Loucy (cell line): Measurements from ENCODE around the gene NPB.

Source experiments
- H2AFZ ChIP-seq: fragments of 200-600 bp; sonication (generic); 2 replicates; pipeline ENCODE4 v1.6.0; 2016; ENCODE audit warnings: antibody characterized with exemption, mild to moderate bottlenecking, low read length, moderate library complexity
- H3F3A ChIP-seq: fragments of 200-600 bp; 2 replicates; pipeline ENCODE4 v1.6.0; 2016; ENCODE audit warnings: antibody characterized with exemption, low read depth, mild to moderate bottlenecking
- H3K27me3 ChIP-seq: fragments of 200-600 bp; sonication (generic); 2 replicates; pipeline ENCODE4 v1.6.1; 2014; ENCODE audit warnings: low read length, mild to moderate bottlenecking; ENCODE audit not compliant: insufficient read depth, poor library complexity, severe bottlenecking
- H3K36me3 ChIP-seq: fragments of 200-600 bp; sonication (generic); 2 replicates; pipeline ENCODE4 v1.6.1; 2016; ENCODE audit warnings: low read length; ENCODE audit not compliant: insufficient read depth
- H3K4me1 ChIP-seq: fragments of 200-600 bp; sonication (generic); 2 replicates; pipeline ENCODE4 v1.5.1; 2014; ENCODE audit warnings: low read length, mild to moderate bottlenecking; ENCODE audit not compliant: insufficient read depth, poor library complexity, severe bottlenecking
- H3K4me2 ChIP-seq: fragments of 200-600 bp; sonication (generic); 2 replicates; pipeline ENCODE4 v1.6.0; 2014; ENCODE audit warnings: antibody characterized with exemption, low read length, low read depth, mild to moderate bottlenecking; ENCODE audit not compliant: poor library complexity, severe bottlenecking
- H3K4me3 ChIP-seq: fragments of 200-600 bp; sonication (generic); 2 replicates; pipeline ENCODE4 v1.5.1; 2014; ENCODE audit warnings: low read length, mild to moderate bottlenecking, mixed read lengths; ENCODE audit not compliant: poor library complexity, severe bottlenecking
- H3K79me2 ChIP-seq: fragments of 200-600 bp; sonication (generic); 2 replicates; pipeline ENCODE4 v1.6.1; 2014; ENCODE audit warnings: low read length; ENCODE audit not compliant: insufficient read depth
- H3K9ac ChIP-seq: fragments of 200-600 bp; sonication (generic); 2 replicates; pipeline ENCODE4 v1.6.0; 2014; ENCODE audit warnings: mild to moderate bottlenecking, low read depth, low read length, moderate library complexity; ENCODE audit not compliant: poor library complexity, severe bottlenecking
- H3K9me2 ChIP-seq: fragments of 200-600 bp; sonication (generic); replicated peaks from 2 replicates; pipeline ENCODE4 v1.6.1; 2016; ENCODE audit warnings: low read depth, low read length, mixed read lengths
- H3K9me3 ChIP-seq: fragments of 200-600 bp; sonication (generic); 2 replicates; pipeline ENCODE4 v1.6.1; 2014; ENCODE audit warnings: mild to moderate bottlenecking, antibody characterized with exemption, low read length, low read depth; ENCODE audit not compliant: insufficient read depth
- H4K20me1 ChIP-seq: fragments of 200-600 bp; sonication (generic); 2 replicates; pipeline ENCODE4 v1.6.0; 2014; ENCODE audit warnings: antibody characterized with exemption, low read length, mild to moderate bottlenecking; ENCODE audit not compliant: insufficient read depth, poor library complexity, severe bottlenecking
- EZH2phosphoT487 ChIP-seq: fragments of 200-600 bp; IDR thresholded peaks from 2 replicates; pipeline ENCODE4 v1.6.1; 2018; ENCODE audit warnings: antibody characterized with exemption, mild to moderate bottlenecking, moderate library complexity, borderline replicate concordance
- TF ChIP-seq, protein P1 (sequence below): fragments of 200-600 bp; sonication (generic); conservative IDR thresholded peaks from 2 replicates; pipeline ENCODE4 v1.5.1; 2014; ENCODE audit warnings: mild to moderate bottlenecking, antibody characterized with exemption, low read length

Gene NPB

DNA sequence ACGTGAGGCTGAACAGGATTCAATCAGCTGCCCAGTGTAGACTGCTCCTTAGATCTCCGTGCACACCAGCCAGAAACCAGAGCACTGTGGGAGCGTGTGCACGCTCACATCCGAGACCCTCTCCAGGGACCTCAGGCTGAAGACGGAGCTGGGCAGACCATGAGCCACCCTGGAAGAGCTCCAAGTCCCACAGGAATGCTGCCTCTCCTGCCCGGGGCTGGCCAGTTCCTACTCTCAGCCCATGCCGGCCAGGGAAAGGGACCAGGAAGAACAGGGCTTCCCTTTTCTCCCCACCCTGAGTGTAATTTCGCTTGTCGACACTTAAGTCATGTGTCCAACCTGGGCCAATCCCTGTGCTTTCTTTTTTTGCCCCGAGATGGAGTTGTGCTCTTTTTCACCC is 17.5 kb upstream of the NPB start:
- TF ChIP-seq, protein P1, sequence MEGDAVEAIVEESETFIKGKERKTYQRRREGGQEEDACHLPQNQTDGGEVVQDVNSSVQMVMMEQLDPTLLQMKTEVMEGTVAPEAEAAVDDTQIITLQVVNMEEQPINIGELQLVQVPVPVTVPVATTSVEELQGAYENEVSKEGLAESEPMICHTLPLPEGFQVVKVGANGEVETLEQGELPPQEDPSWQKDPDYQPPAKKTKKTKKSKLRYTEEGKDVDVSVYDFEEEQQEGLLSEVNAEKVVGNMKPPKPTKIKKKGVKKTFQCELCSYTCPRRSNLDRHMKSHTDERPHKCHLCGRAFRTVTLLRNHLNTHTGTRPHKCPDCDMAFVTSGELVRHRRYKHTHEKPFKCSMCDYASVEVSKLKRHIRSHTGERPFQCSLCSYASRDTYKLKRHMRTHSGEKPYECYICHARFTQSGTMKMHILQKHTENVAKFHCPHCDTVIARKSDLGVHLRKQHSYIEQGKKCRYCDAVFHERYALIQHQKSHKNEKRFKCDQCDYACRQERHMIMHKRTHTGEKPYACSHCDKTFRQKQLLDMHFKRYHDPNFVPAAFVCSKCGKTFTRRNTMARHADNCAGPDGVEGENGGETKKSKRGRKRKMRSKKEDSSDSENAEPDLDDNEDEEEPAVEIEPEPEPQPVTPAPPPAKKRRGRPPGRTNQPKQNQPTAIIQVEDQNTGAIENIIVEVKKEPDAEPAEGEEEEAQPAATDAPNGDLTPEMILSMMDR = no peak
- TF ChIP-seq EZH2phosphoT487 = no peak
- Histone ChIP-seq H3K9me2 (no peaks in the 10 kb centered on the region), H2AFZ (no peak overlapping the region), H3K36me3 (peaks cover 65% of the 10 kb centered on the region), H3K9me3 (no peaks in the 10 kb centered on the region), H4K20me1 (peaks cover 43% of the 10 kb centered on the region), H3K4me3 (no peak overlapping the region), H3K4me2 (no peak overlapping the region), H3F3A (no peaks in the 10 kb centered on the region), H3K9ac (no peak overlapping the region), H3K27me3 (no peaks in the 10 kb centered on the region), H3K79me2 (peaks cover 65% of the 10 kb centered on the region), H3K4me1 (peaks cover 11% of the 10 kb centered on the region)

DNA sequence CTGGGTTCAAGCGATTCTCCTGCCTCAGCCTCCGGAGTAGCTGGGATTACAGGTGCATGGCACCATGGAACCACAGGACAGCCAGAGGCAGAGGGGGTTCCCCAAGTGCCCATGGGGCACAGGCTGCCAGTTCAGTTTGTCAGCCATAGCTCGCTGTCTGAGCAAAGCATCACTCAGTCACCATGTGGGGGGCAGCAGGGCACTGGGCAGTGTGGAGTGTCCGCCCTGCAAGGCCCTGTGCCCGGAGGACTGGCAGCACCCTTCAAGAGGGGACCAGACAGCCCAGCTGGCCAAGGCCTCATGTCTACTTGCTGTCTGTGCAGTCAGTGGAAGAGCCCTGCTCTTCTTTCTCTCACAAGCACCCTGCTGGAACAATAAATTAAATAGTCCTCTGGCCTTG is 17.1 kb upstream of the NPB start:
- Histone ChIP-seq H3K4me3 (no peak overlapping the region), H3K9me2 (no peaks in the 10 kb centered on the region), H4K20me1 (peaks cover 48% of the 10 kb centered on the region), H2AFZ (no peak overlapping the region), H3K36me3 (peaks cover 65% of the 10 kb centered on the region), H3K79me2 (peaks cover 65% of the 10 kb centered on the region), H3K4me2 (no peak overlapping the region), H3F3A (no peaks in the 10 kb centered on the region), H3K9ac (no peak overlapping the region), H3K27me3 (no peaks in the 10 kb centered on the region), H3K4me1 (peaks cover 16% of the 10 kb centered on the region), H3K9me3 (no peaks in the 10 kb centered on the region)
- TF ChIP-seq, protein P1 = no peak
- TF ChIP-seq EZH2phosphoT487 = no peak

DNA sequence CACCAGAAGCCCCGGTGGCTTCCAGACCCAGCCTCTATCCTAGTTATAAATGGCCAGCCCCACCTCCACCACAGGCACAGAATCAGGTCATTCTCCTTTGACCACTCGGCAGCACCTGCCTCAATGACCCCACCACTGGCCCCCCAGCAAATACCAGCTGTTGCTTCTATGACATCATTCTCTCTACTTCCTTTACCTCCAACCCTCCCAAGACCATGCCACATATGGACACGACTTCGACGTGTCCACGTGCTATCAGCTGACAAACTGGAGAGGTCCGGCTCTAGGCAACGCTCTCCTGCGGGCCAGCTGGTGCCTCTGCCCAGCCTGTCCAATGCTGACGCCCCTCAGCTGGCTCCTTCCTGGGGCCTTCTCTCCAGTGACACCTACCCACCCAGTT is 16.6 kb upstream of the NPB start:
- Histone ChIP-seq H2AFZ (no peak overlapping the region), H3K9me2 (no peaks in the 10 kb centered on the region), H3K4me3 (no peak overlapping the region), H3K9ac (no peak overlapping the region), H3K9me3 (no peaks in the 10 kb centered on the region), H3F3A (no peaks in the 10 kb centered on the region), H3K4me1 (peaks cover 20% of the 10 kb centered on the region), H3K79me2 (peaks cover 67% of the 10 kb centered on the region), H3K4me2 (no peak overlapping the region), H3K36me3 (peaks cover 62% of the 10 kb centered on the region), H3K27me3 (peaks cover under 1% of the 10 kb centered on the region), H4K20me1 (peaks cover 52% of the 10 kb centered on the region)
- no peak for TF ChIP-seq EZH2phosphoT487
- TF ChIP-seq, protein P1 = no peak
